Measurements from ENCODE around the gene MIPOL1. TPM values are rescaled to one million over a fixed set of nuclear protein-coding genes. Genes with fewer than 3 reads are reported as not detected.
"Not testable (repeated sequence)": the region's sequence is repeated elsewhere in the genome, so short reads cannot be mapped to it uniquely, and the experiment has no call there.

MIPOL1 gene
- total RNA-seq: 10 to 100 TPM in 1 of 2 donors, 1 to 10 TPM in 1; 9.0 to 11.7 TPM
- long read RNA-seq, full-length matches to known transcripts: 2 of 8 reads
- long read RNA-seq, partial matches to known transcripts: 0 of 8 reads
- long read RNA-seq, other reads (novel, unspliced or antisense): 6 of 8 reads

GRCh38 chr14:37197421-37198272 is at the start of gene MIPOL1:
Gene MIPOL1 (plus strand): TSS chr14:37197937. CDS start chr14:37247889, 49,952 bp downstream.
- intact Hi-C loops (cut with DNase I): no loop called here
- ATAC-seq: peak; percentile 100
- peak; percentile 90 for DNase-seq

- intact Hi-C loops (cut with DNase I): loop anchor here in 1 of 2 donors (10.0 kb wide), 1 partner anchor 506 kb away; no protein-coding TSS in a partner anchor
- peak in 1 of 2 donors; percentile 47 for ATAC-seq
Measured at GRCh38 chr14:37150414-37150813, 47.3 kb upstream of the MIPOL1 start.

GRCh38 chr14:37153005-37153404 is 44.7 kb upstream of the MIPOL1 start:
- ATAC-seq: no peak
- no peak for DNase-seq
- intact Hi-C loops (cut with DNase I): loop anchor here in 1 of 2 donors (10.0 kb wide), 1 partner anchor 508 kb away; no protein-coding TSS in a partner anchor

More at GRCh38 chr14:37150414-37150813, 47.3 kb upstream of the MIPOL1 start:
- DNase-seq: no peak

GRCh38 chr14:37153483-37153882 is 44.3 kb upstream of the MIPOL1 start:
- no peak for ATAC-seq
- intact Hi-C loops (cut with DNase I): loop anchor here in 1 of 2 donors (10.0 kb wide), 1 partner anchor 509 kb away; no protein-coding TSS in a partner anchor

GRCh38 chr14:37157987-37158386 is 39.8 kb upstream of the MIPOL1 start:
- ATAC-seq (no peak), DNase-seq (no peak)
- intact Hi-C loops (cut with DNase I): loop anchor here in 1 of 2 donors (10.0 kb wide), 1 partner anchor 513 kb away; no protein-coding TSS in a partner anchor

More at GRCh38 chr14:37153483-37153882, 44.3 kb upstream of the MIPOL1 start:
- no peak for DNase-seq

GRCh38 chr14:37162307-37162706 is 35.4 kb upstream of the MIPOL1 start:
- DNase-seq; ATAC-seq; intact Hi-C loops (cut with DNase I): not testable (repeated sequence)

GRCh38 chr14:37165794-37166193 is 31.9 kb upstream of the MIPOL1 start:
- ATAC-seq (no peak), DNase-seq (no peak)
- intact Hi-C loops (cut with DNase I): no loop called here

GRCh38 chr14:37167151-37168047 is 30.3 kb upstream of the MIPOL1 start:
- intact Hi-C loops (cut with DNase I): no loop called here
- DNase-seq: no peak
- no peak for ATAC-seq

- peak in 1 of 2 donors; percentile 35 for ATAC-seq
- DNase-seq: no peak
- intact Hi-C loops (cut with DNase I): no loop called here
Measured at GRCh38 chr14:37168721-37169120, 29.0 kb upstream of the MIPOL1 start.

GRCh38 chr14:37170237-37170636 is 27.5 kb upstream of the MIPOL1 start:
- intact Hi-C loops (cut with DNase I): no loop called here
- no peak for ATAC-seq
- DNase-seq: no peak

- ATAC-seq (no peak), DNase-seq (no peak)
- intact Hi-C loops (cut with DNase I): no loop called here
Measured at GRCh38 chr14:37170993-37171392, 26.7 kb upstream of the MIPOL1 start.

- peak in 1 of 2 donors; percentile 7 for ATAC-seq
- DNase-seq: no peak
- intact Hi-C loops (cut with DNase I): no loop called here
Measured at GRCh38 chr14:37171678-37172023, 26.1 kb upstream of the MIPOL1 start.

GRCh38 chr14:37172024-37172869 is 25.5 kb upstream of the MIPOL1 start, which contains the start of gene SLC25A21:
Gene SLC25A21 (minus strand): TSS chr14:37172606.
- ATAC-seq (peak; percentile 97), DNase-seq (peak; percentile 83)
- intact Hi-C loops (cut with DNase I): no loop called here

GRCh38 chr14:37172936-37173614 is 24.7 kb upstream of the MIPOL1 start:
- intact Hi-C loops (cut with DNase I): no loop called here
- no peak for ATAC-seq
- no peak for DNase-seq

GRCh38 chr14:37179896-37180502 is 17.7 kb upstream of the MIPOL1 start:
- intact Hi-C loops (cut with DNase I): no loop called here
- ATAC-seq (no peak), DNase-seq (no peak)

GRCh38 chr14:37180886-37181285 is 16.9 kb upstream of the MIPOL1 start:
- DNase-seq; intact Hi-C loops (cut with DNase I); ATAC-seq: not testable (repeated sequence)

GRCh38 chr14:37181441-37181840 is 16.3 kb upstream of the MIPOL1 start:
- intact Hi-C loops (cut with DNase I): no loop called here
- DNase-seq (no peak), ATAC-seq (no peak)
